Lower lobe of right lung (tissue), 2 donors: ENCODE measurements around the gene TMCO2. TPM values are rescaled to one million over a fixed set of nuclear protein-coding genes. Genes with fewer than 3 reads are reported as not detected.

Experiments used
- ATAC-seq, 2 donors: fragments of 200-7000 bp; cut with Tn5 transposase; one replicate each; pipeline ENCODE4 v1.9.1; 2020 to 2022; ENCODE audit warnings: mild to moderate bottlenecking in 2 of 2, moderate library complexity in 2 of 2
- DNase-seq: peaks from one replicate; pipeline ENCODE4 v3.0.0-alpha.2; 2020
- H3K27ac ChIP-seq: fragments of 200-600 bp; one replicate; pipeline ENCODE4 v1.8.0; 2022
- H3K27me3 ChIP-seq: fragments of 200-600 bp; one replicate; pipeline ENCODE4 v1.8.0; 2022; ENCODE audit warnings: low read depth
- H3K36me3 ChIP-seq: fragments of 200-600 bp; one replicate; pipeline ENCODE4 v1.8.0; 2022; ENCODE audit warnings: mild to moderate bottlenecking
- H3K4me1 ChIP-seq: fragments of 200-600 bp; one replicate; pipeline ENCODE4 v1.8.0; 2022
- H3K4me3 ChIP-seq: fragments of 200-600 bp; one replicate; pipeline ENCODE4 v1.8.0; 2022; ENCODE audit warnings: mild to moderate bottlenecking
- H3K9me3 ChIP-seq: fragments of 200-600 bp; one replicate; pipeline ENCODE4 v1.8.0; 2022
- CTCF ChIP-seq: fragments of 200-600 bp; IDR thresholded peaks from one replicate; pipeline ENCODE4 v1.8.0; 2022; ENCODE audit warnings: antibody characterized with exemption, mild to moderate bottlenecking
- intact Hi-C: fragments of 100-400 bp; cut with DNase I; formaldehyde crosslinking; loops from one replicate; pipeline ENCODE4 v1.11.0; 2022
- total RNA-seq: library from RNA; stranded (reverse); fragmentation: NEBNext Ultra II Directional; extraction: Animal tissue kit (Norgen Biotek cat#: 25700); gene quantifications from one replicate; pipeline ENCODE4 v1.2.1, GENCODE V29; 2021
- donor health status: DM: no; HTN: yes; CAD: no; lungs with severe emphysema.

Gene TMCO2
- total RNA-seq, 1 donor from 2014 or later: not detected

GRCh38 chr1:40291293-40291692 is 43.6 kb downstream of the TMCO2 start:
- no peaks in the 10 kb centered on the region for H3K4me1 ChIP-seq
- H3K36me3 ChIP-seq: peaks cover 80% of the 10 kb centered on the region
- no peak overlapping the region for H3K27ac ChIP-seq
- no peaks in the 10 kb centered on the region for H3K9me3 ChIP-seq
- ATAC-seq: no peak
- H3K4me3 ChIP-seq: no peak overlapping the region
- no peak for TF ChIP-seq CTCF
- H3K27me3 ChIP-seq: no peaks in the 10 kb centered on the region
- intact Hi-C loops: no loop called here
- DNase-seq: no peak

- ATAC-seq: no peak
- no peak overlapping the region for H3K4me3 ChIP-seq
- intact Hi-C loops: no loop called here
- H3K27ac ChIP-seq: no peak overlapping the region
- TF ChIP-seq CTCF: no peak
- H3K9me3 ChIP-seq: no peaks in the 10 kb centered on the region
- no peak for DNase-seq
- no peaks in the 10 kb centered on the region for H3K4me1 ChIP-seq
- no peaks in the 10 kb centered on the region for H3K27me3 ChIP-seq
- peaks cover under 1% of the 10 kb centered on the region for H3K36me3 ChIP-seq
These were observed 51.9 kb downstream of the TMCO2 start for GRCh38 chr1:40299366-40300248.

GRCh38 chr1:40300249-40300567 is 52.5 kb downstream of the TMCO2 start:
- Histone ChIP-seq H3K27ac (no peak overlapping the region), H3K36me3 (no peaks in the 10 kb centered on the region), H3K27me3 (no peaks in the 10 kb centered on the region), H3K4me1 (no peaks in the 10 kb centered on the region), H3K9me3 (no peaks in the 10 kb centered on the region), H3K4me3 (no peak overlapping the region)
- no peak for TF ChIP-seq CTCF
- DNase-seq: no peak
- ATAC-seq: no peak
- intact Hi-C loops: no loop called here

GRCh38 chr1:40300651-40301050 is 52.9 kb downstream of the TMCO2 start:
- Histone ChIP-seq H3K27ac (no peak overlapping the region), H3K4me3 (no peak overlapping the region), H3K27me3 (no peaks in the 10 kb centered on the region), H3K4me1 (no peaks in the 10 kb centered on the region), H3K9me3 (no peaks in the 10 kb centered on the region), H3K36me3 (no peaks in the 10 kb centered on the region)
- no peak for ATAC-seq
- TF ChIP-seq CTCF: no peak
- intact Hi-C loops: no loop called here
- no peak for DNase-seq

- Histone ChIP-seq H3K4me3 (no peak overlapping the region), H3K27me3 (no peaks in the 10 kb centered on the region), H3K36me3 (no peaks in the 10 kb centered on the region), H3K9me3 (no peaks in the 10 kb centered on the region), H3K27ac (no peak overlapping the region), H3K4me1 (no peaks in the 10 kb centered on the region)
- DNase-seq: no peak
- intact Hi-C loops: no loop called here
- TF ChIP-seq CTCF: no peak
- no peak for ATAC-seq
These were observed 53.3 kb downstream of the TMCO2 start for GRCh38 chr1:40301066-40301465.

Other genes with a start within 250 kb of the TMCO2 start
- 365 TPM for gene CAP1, start 207.2 kb upstream of the TMCO2 start, total RNA-seq
- gene PPT1, start 150.7 kb upstream of the TMCO2 start, total RNA-seq: 195 TPM
- gene RLF, start 86.5 kb upstream of the TMCO2 start, total RNA-seq: 13.4 TPM
- gene ZMPSTE24, start 10.3 kb downstream of the TMCO2 start, total RNA-seq: 42.5 TPM
- gene COL9A2, start 69.3 kb downstream of the TMCO2 start, total RNA-seq: 7.6 TPM
- 72.8 TPM for gene SMAP2, start 125.8 kb downstream of the TMCO2 start, total RNA-seq
- 1.3 TPM for gene ZFP69B, start 202.5 kb downstream of the TMCO2 start, total RNA-seq
- gene ZFP69, start 229.4 kb downstream of the TMCO2 start, total RNA-seq: 3.6 TPM